HG03521 (cell line): Measurements from ENCODE around the gene CHD5.

Source experiments
- ATAC-seq: cut with Tn5 transposase; IDR thresholded peaks from one replicate; pipeline ENCODE4 v1.9.1; 2021; ENCODE audit warnings: mild to moderate bottlenecking, moderate library complexity; ENCODE audit not compliant: unreplicated experiment

CHD5 gene

GRCh38 chr1:6134741-6135510 lies 45.2 kb downstream of the CHD5 start:
- no peak for ATAC-seq

GRCh38 chr1:6134206-6134605 lies 45.9 kb downstream of the CHD5 start:
- no peak for ATAC-seq

DNA sequence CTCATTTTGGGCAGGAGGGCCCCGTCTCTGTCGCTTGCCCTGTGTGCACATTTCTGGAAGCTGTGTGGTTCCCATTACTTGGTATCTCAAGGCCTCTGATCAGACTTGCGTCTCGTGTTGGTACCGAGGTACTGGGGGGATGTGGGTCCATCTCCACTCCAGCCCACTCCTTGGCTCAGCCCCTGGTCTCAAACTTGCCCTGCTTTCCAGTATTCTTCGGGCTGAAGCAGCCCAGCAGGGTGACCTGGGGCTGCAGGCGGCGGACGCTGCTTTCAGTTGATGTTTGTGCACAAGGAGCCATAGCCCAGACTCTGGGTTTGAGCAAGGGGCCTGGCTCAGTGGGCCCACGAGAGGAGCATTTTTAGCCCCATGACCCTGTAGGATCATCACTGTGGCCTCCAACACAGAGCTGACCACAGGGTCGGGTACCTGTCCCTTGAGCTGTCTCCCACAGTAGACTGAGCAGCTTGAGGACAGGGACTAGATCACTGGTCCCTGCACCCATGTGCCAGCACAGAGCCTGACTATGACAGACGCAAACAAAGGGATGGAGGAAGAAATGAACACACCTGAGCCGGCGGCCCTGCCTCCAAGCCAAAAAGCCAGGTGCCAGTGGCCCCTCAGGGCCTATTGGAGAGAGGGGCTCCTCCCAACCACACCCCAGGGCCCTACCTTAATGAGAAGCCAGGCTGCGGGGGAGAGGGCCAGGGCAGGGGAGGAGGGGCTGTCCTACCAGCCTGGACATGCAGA lies 46.8 kb downstream of the CHD5 start:
- ATAC-seq = no peak

- no peak for ATAC-seq
Observed at GRCh38 chr1:6131561-6131960, 48.6 kb downstream of the CHD5 start.

GRCh38 chr1:6130596-6130995 lies 49.5 kb downstream of the CHD5 start:
- ATAC-seq = no peak

DNA sequence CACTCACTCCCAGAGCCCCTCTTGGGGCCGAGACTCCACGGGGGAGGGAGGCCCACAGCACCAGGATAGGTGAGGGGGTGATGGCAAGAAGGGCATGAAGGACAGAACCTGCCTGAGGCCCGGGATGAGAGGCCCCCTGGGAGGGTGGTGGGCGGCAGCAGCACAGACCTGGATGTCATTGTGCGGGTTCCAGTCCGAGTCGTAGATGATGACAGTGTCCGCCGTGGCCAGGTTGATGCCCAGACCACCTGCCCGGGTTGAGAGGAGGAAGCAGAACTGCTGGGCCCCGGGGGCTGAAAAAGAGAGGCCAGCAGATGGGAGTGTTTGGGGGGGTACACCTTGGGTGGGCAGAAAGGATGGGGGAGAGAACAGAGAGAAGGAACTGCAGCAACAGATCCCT lies 50.1 kb downstream of the CHD5 start:
- no peak for ATAC-seq

DNA sequence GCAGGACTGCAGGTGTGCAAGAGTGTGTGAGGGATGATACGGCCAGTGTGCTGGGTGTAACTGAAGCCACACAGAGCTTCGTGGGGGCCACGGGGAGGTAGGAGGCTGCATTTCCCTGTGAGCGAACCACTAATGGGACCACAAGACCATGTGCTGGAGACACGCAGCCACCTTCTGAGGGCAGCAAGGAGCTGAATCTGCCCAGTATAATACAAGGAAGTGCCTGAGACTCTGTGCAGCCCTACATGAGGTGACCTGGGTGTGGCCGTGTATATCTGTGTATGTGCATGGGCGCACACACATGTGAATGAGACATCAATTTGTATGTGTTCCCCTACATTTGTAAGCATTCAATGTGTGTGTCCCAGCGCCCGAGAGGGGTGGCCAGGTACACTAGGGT lies 50.8 kb downstream of the CHD5 start:
- ATAC-seq = no peak

DNA sequence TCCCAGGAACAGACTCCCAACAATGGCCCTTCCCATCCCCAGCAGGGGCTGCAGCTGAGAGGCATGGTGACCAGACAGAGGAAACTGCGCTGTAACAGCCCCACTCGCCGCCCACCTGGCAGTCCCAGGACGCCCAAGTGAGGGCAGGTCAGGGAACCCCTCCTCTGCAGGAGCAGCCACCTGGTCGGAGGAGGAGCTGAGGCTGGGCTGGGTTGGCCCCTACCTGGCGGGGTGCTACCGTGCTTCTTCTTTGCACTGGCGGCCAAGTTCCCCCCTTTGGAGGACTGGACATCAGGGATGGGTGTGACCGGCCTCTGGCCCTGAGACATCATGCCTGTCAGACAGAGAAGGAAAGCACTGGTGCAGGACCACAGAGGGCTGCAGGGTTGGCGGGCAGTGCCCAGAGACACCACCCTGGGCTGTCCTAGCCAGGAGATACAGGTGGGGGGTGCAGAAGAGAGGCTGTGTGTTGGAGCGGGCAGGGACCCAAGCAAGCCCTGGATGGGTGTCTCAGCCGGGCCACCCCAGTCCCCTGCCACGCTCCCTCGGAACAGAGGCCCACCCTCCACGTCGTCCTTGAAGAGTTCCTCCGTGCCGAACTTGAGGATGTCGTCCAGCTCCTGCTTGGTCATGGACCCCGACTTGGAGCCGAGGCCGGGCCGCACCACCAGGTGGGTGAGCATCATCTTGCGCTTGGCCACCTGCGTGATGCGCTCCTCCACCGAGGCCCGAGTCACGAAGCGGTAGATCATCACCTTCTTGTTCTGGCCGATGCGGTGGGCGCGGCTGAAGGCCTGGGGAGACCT lies 51.6 kb downstream of the CHD5 start:
- no peak for ATAC-seq

GRCh38 chr1:6127587-6128163 lies 52.4 kb downstream of the CHD5 start:
- ATAC-seq = no peak

- ATAC-seq = no peak
Observed at GRCh38 chr1:6126521-6127067, 53.5 kb downstream of the CHD5 start.

GRCh38 chr1:6126028-6126427 lies 54.1 kb downstream of the CHD5 start:
- no peak for ATAC-seq

DNA sequence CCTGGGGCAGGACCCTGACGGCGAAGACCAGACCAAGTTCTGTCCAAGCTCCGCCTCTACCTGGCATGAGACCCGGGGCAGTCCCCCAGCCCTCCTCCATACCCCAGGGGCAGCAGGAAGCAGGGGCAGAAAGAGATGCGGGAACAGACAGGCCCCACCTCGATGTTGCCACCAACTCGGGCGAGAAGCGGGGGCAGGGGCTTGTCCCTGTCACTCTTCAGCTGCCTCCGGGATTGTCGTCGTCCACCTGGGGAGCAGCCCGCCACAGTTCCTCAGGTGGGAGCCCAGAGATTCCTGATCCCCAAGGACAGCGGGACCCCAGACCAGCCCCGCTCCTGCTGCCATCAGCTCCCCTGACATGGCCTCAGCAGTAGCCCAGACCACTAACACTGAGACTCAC lies 54.8 kb downstream of the CHD5 start:
- no peak for ATAC-seq

GRCh38 chr1:6124746-6125365 lies 55.3 kb downstream of the CHD5 start:
- ATAC-seq = no peak

- no peak for ATAC-seq
Observed at GRCh38 chr1:6124341-6124740, 55.8 kb downstream of the CHD5 start.

DNA sequence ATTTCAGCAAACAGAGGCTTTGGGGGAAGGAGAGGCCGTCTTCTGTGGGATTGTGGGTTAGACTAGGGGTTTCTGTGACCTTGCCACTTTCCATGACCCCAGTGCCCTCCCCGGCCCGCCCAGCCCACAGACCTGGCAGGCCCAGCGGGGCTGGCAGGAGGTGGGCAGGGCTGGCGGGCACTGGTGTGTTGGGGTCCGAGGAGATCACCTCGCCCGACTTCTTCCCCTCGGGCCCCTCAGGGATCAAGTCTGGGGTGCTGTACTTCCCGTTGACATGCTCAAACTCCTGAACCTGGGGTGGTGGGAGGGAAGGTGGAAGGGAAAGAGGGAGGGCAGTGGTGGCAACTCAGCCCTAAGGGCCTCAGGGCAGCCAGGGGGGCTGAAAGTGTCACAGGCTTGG lies 56.3 kb downstream of the CHD5 start:
- ATAC-seq = no peak

GRCh38 chr1:6123083-6123482 lies 57.0 kb downstream of the CHD5 start:
- no peak for ATAC-seq

- ATAC-seq = no peak
Observed at GRCh38 chr1:6121651-6122370, 58.3 kb downstream of the CHD5 start.

DNA sequence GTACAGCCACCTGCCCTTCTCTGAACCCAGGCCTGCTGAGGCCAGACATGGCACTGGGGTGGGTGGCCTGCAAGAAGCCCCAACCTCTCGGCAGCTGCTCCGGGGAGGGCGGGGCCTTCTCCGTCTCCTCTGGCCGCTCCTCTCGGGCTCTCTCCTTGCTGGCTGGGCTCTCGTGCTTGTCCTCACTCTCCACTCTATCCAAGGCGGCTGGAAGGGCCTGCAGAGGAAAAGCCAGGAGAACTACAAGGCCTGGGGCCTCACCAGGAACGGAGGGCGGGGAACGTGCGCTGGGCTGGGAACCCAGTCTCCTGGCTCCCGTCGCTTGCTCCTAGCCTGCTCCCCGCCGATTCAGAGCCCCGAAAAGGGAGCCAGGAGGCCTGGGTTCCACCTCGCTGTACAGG lies 59.1 kb downstream of the CHD5 start:
- no peak for ATAC-seq

DNA sequence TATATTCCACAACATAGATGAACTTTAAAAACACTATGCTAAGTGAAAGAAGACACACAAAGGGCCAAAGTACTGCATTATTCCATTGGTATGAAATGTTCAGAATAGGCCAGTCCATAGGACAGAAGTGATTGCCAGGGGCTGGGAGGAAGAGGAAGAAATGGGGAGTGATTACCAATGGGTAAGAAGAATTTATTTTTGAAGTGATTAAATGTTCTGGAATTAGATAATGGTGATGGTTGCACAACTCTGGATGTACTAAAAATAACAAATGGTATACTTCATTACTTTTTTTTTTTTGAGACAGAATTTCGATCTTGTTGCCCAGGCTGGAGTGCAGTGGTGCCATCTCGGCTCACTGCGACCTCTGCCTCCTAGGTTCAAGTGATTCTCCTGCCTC lies 61.7 kb downstream of the CHD5 start:
- no peak for ATAC-seq

GRCh38 chr1:6117624-6118023 lies 62.5 kb downstream of the CHD5 start:
- no peak for ATAC-seq
